ENCODE measurements around the gene MAP7. TPM values are rescaled to one million over a fixed set of nuclear protein-coding genes. Genes with fewer than 3 reads are reported as not detected.
"Not testable (repeated sequence)": the region's sequence is repeated elsewhere in the genome, so short reads cannot be mapped to it uniquely, and the experiment has no call there.

Gene MAP7
- total RNA-seq, 4 donors from 2014 or later: 16.5 to 47.1 (median 38.8) TPM

DNA sequence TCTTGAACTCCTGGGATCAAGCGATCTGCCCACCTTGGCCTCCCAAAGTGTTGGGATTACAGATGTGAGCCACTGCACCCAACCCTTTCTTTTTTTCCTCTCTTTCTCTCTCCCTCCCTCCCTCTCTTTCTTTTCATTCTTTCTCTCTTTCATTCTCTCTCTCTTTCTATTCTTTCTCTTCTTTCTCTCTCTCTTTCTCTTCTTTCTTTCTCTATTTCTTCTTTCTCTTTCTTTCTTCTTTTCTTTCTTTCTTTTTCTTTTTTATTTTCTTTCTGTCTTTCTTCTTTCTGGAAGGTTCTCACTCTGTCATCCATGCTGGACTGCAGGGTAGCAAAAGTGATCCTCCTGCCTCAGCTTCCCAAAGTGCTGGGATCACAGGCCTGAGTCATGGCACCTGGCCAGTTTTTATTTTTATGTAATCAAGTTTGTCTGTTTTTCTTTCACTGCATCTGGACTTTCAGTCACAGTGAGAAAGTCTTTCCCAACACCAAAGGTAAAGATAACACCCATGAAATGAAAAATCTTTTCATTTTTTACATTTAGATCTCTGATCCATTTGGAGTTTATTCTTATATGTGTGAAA lies 240.4 kb downstream of the MAP7 start:
- DNase-seq: no peak
- Histone ChIP-seq H3K9me3 (no peaks in the 10 kb centered on the region), H3K27ac (no peak overlapping the region), H3K4me3 (no peak overlapping the region), H3K36me3 (no peaks in the 10 kb centered on the region), H3K27me3 (no peaks in the 10 kb centered on the region), H3K4me1 (no peaks in the 10 kb centered on the region)
- TF ChIP-seq, protein P1, sequence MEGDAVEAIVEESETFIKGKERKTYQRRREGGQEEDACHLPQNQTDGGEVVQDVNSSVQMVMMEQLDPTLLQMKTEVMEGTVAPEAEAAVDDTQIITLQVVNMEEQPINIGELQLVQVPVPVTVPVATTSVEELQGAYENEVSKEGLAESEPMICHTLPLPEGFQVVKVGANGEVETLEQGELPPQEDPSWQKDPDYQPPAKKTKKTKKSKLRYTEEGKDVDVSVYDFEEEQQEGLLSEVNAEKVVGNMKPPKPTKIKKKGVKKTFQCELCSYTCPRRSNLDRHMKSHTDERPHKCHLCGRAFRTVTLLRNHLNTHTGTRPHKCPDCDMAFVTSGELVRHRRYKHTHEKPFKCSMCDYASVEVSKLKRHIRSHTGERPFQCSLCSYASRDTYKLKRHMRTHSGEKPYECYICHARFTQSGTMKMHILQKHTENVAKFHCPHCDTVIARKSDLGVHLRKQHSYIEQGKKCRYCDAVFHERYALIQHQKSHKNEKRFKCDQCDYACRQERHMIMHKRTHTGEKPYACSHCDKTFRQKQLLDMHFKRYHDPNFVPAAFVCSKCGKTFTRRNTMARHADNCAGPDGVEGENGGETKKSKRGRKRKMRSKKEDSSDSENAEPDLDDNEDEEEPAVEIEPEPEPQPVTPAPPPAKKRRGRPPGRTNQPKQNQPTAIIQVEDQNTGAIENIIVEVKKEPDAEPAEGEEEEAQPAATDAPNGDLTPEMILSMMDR (IDR thresholded peaks at IDR 0.05): no peak
- no peak for TF ChIP-seq POLR2A (IDR thresholded peaks at IDR 0.05)

DNA sequence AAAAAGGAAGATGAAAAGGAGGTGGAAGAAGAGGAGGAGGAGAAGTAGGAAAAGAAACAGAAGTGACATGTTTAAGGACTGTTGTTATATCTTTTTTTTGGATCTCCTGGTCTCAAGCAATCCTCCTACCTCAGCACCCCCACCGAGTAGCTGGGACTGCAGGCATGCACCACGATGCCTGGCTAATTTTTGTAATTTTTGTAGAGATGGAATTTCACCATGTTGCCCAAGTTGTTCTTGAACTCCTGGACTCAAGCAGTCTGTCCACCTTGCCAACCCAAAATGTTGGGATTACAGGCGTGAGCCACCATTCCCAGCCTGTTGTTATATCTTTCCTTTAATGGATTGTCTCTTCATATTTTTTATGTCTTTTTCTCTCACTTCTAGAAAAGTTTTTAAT lies 241.1 kb downstream of the MAP7 start:
- Histone ChIP-seq H3K9me3 (no peaks in the 10 kb centered on the region), H3K4me3 (no peak overlapping the region), H3K27me3 (no peaks in the 10 kb centered on the region), H3K36me3 (no peaks in the 10 kb centered on the region), H3K27ac (no peak overlapping the region), H3K4me1 (no peaks in the 10 kb centered on the region)
- no peak for TF ChIP-seq POLR2A (IDR thresholded peaks at IDR 0.05)
- TF ChIP-seq, protein P1 (IDR thresholded peaks at IDR 0.05): no peak
- no peak for DNase-seq

GRCh38 chr6:136308469-136308868 lies 241.8 kb downstream of the MAP7 start:
- DNase-seq, H3K4me1 ChIP-seq, H3K36me3 ChIP-seq, H3K27me3 ChIP-seq, H3K4me3 ChIP-seq, H3K27ac ChIP-seq, H3K9me3 ChIP-seq: not testable (repeated sequence)

DNA sequence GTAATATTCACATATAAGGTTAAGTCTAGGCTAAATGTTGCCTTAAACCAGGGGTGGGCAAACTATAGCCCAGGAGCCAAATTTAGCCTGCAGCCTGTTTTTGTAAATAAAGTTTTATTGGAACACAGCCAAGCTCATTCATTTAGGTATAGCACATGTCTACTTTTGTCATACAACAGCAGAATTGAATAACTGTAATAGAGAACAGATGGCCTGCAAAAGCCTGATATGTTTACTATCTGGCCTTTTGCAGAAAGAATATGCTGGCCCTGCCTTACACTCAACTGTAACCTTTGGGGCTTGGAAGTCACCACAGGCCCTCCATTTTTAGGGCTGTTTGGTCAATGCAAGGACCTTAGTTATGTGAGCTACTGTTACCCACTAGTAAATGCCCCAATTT lies 242.9 kb downstream of the MAP7 start:
- no peak overlapping the region for H3K4me3 ChIP-seq
- no peaks in the 10 kb centered on the region for H3K4me1 ChIP-seq
- TF ChIP-seq POLR2A (IDR thresholded peaks at IDR 0.05): no peak
- TF ChIP-seq, protein P1 (IDR thresholded peaks at IDR 0.05): no peak
- DNase-seq: no peak
- no peaks in the 10 kb centered on the region for H3K9me3 ChIP-seq
- H3K27ac ChIP-seq: no peak overlapping the region
- no peaks in the 10 kb centered on the region for H3K36me3 ChIP-seq
- no peaks in the 10 kb centered on the region for H3K27me3 ChIP-seq

GRCh38 chr6:136306466-136306865 lies 243.8 kb downstream of the MAP7 start:
- no peaks in the 10 kb centered on the region for H3K9me3 ChIP-seq
- no peak overlapping the region for H3K27ac ChIP-seq
- TF ChIP-seq POLR2A (IDR thresholded peaks at IDR 0.05): no peak
- TF ChIP-seq, protein P1 (IDR thresholded peaks at IDR 0.05): no peak
- no peak for DNase-seq
- no peak overlapping the region for H3K4me3 ChIP-seq
- no peaks in the 10 kb centered on the region for H3K4me1 ChIP-seq
- H3K36me3 ChIP-seq: no peaks in the 10 kb centered on the region
- H3K27me3 ChIP-seq: no peaks in the 10 kb centered on the region

GRCh38 chr6:136304410-136304809 lies 245.8 kb downstream of the MAP7 start:
- no peaks in the 10 kb centered on the region for H3K27me3 ChIP-seq
- no peak for TF ChIP-seq POLR2A (IDR thresholded peaks at IDR 0.05)
- TF ChIP-seq, protein P1 (IDR thresholded peaks at IDR 0.05): no peak
- no peaks in the 10 kb centered on the region for H3K4me1 ChIP-seq
- no peaks in the 10 kb centered on the region for H3K36me3 ChIP-seq
- H3K4me3 ChIP-seq: no peak overlapping the region
- no peak for DNase-seq
- no peak overlapping the region for H3K27ac ChIP-seq
- no peaks in the 10 kb centered on the region for H3K9me3 ChIP-seq

Data from Peyer's patch (tissue), 4 donors.